G401.6 (cell line): ENCODE results near the gene TENM4.

ENCODE experiments used
- FAIRE-seq: peaks from 2 replicates; lab custom pipeline; 2012; peaks lifted over from hg19 to GRCh38; lab: Jason Lieb, UNC

TENM4 gene

GRCh38 chr11:79078999-79079398 lies 361.8 kb downstream of the TENM4 start:
- FAIRE-seq, result no peak

- no peak for FAIRE-seq
Measured at GRCh38 chr11:79078456-79078855, 362.4 kb downstream of the TENM4 start.

GRCh38 chr11:79077702-79078330 lies 363.0 kb downstream of the TENM4 start:
- FAIRE-seq, result no peak

- no peak for FAIRE-seq
Measured at GRCh38 chr11:79076526-79077115, 364.2 kb downstream of the TENM4 start.

- FAIRE-seq, result no peak
Measured at GRCh38 chr11:79074547-79074946, 366.3 kb downstream of the TENM4 start.

- FAIRE-seq, result no peak
Measured at GRCh38 chr11:79071190-79071589, 369.6 kb downstream of the TENM4 start.

GRCh38 chr11:79070518-79070917 lies 370.3 kb downstream of the TENM4 start:
- no peak for FAIRE-seq

GRCh38 chr11:79069504-79069903 lies 371.3 kb downstream of the TENM4 start:
- FAIRE-seq, result no peak

GRCh38 chr11:79068356-79068755 lies 372.5 kb downstream of the TENM4 start:
- FAIRE-seq, result no peak

GRCh38 chr11:79067352-79067679 lies 373.5 kb downstream of the TENM4 start:
- no peak for FAIRE-seq

- FAIRE-seq, result peak; percentile 97
Measured at GRCh38 chr11:79066456-79067351, 374.1 kb downstream of the TENM4 start.

- peak; percentile 39 for FAIRE-seq
Measured at GRCh38 chr11:79062814-79063762, 377.7 kb downstream of the TENM4 start.

GRCh38 chr11:79060081-79060953 lies 380.5 kb downstream of the TENM4 start:
- no peak for FAIRE-seq

GRCh38 chr11:79059141-79059540 lies 381.7 kb downstream of the TENM4 start:
- no peak for FAIRE-seq

- no peak for FAIRE-seq
Measured at GRCh38 chr11:79055856-79056631, 384.8 kb downstream of the TENM4 start.

GRCh38 chr11:79054636-79055035 lies 386.2 kb downstream of the TENM4 start:
- FAIRE-seq, result no peak

- FAIRE-seq, result no peak
Measured at GRCh38 chr11:79052544-79052943, 388.3 kb downstream of the TENM4 start.

GRCh38 chr11:79050786-79051185 lies 390.0 kb downstream of the TENM4 start:
- no peak for FAIRE-seq

GRCh38 chr11:79049741-79050179 lies 391.1 kb downstream of the TENM4 start:
- FAIRE-seq, result no peak

GRCh38 chr11:79047980-79048379 lies 392.9 kb downstream of the TENM4 start:
- no peak for FAIRE-seq
